Large intestine (tissue), 3 donors: ENCODE results near the gene ZC3H18. TPM values are rescaled to one million over a fixed set of nuclear protein-coding genes. Genes with fewer than 3 reads are reported as not detected.

ENCODE experiments used
- DNase-seq, 2 donors: peaks; one replicate each; pipeline versions ENCODE4 v3.0.0 to v3.0.0-alpha.2; 2013
- H3K27ac ChIP-seq: one replicate; pipeline ENCODE4 v1.5.1; 2013; ENCODE audit warnings: low read length
- H3K27me3 ChIP-seq: 2 replicates; pipeline ENCODE4 v1.6.1; 2013; ENCODE audit warnings: low read length; ENCODE audit not compliant: control insufficient read depth, insufficient read depth
- H3K36me3 ChIP-seq: 2 replicates; pipeline ENCODE4 v1.6.1; 2013; ENCODE audit warnings: low read length; ENCODE audit not compliant: control insufficient read depth, insufficient read depth
- H3K4me1 ChIP-seq: one replicate; pipeline ENCODE4 v1.6.1; 2013; ENCODE audit warnings: low read length; ENCODE audit not compliant: control insufficient read depth, insufficient read depth
- H3K4me3 ChIP-seq: one replicate; pipeline ENCODE4 v1.5.1; 2013; ENCODE audit warnings: low read length
- H3K9me3 ChIP-seq: one replicate; pipeline ENCODE4 v1.6.1; 2013; ENCODE audit warnings: mild to moderate bottlenecking, low read depth, low read length, moderate library complexity; ENCODE audit not compliant: control insufficient read depth
- WGBS: methylation state at CpG from one replicate; pipeline ENCODE4 v1.1.5; 2013; ENCODE audit warnings: low lambda C conversion rate; ENCODE audit not compliant: insufficient coverage; 5-methylcytosine and 5-hydroxymethylcytosine counted together
- polyA plus RNA-seq: library from polyadenylated mRNA; unstranded; fragments of 120-200 nt; gene quantifications from one replicate; pipeline ENCODE4 v1.2.1, GENCODE V29; 2013

The ZC3H18 gene
- polyA plus RNA-seq, 1 donor: 34.3 TPM

GRCh38 chr16:88549671-88550245 is 20.4 kb upstream of the ZC3H18 start:
- Histone ChIP-seq H3K27ac (no peak overlapping the region), H3K4me3 (no peak overlapping the region)

GRCh38 chr16:88550246-88550661 is 19.9 kb upstream of the ZC3H18 start:
- H3K4me3 ChIP-seq: no peak overlapping the region
- no peak for DNase-seq
- no CpG with 5 or more reads among the region's 16 CpGs for WGBS
- no peaks in the 10 kb centered on the region for H3K9me3 ChIP-seq
- H3K27me3 ChIP-seq: peaks cover 11% of the 10 kb centered on the region
- H3K36me3 ChIP-seq: no peaks in the 10 kb centered on the region
- H3K4me1 ChIP-seq: peaks cover 4% of the 10 kb centered on the region
- no peak overlapping the region for H3K27ac ChIP-seq

More at GRCh38 chr16:88549671-88550245, 20.4 kb upstream of the ZC3H18 start:
- 70% methylated on average over 2 of the region's 12 CpGs for WGBS
- Histone ChIP-seq H3K4me1 (peaks cover 4% of the 10 kb centered on the region), H3K27me3 (peaks cover 14% of the 10 kb centered on the region), H3K9me3 (no peaks in the 10 kb centered on the region), H3K36me3 (no peaks in the 10 kb centered on the region)
- no peak for DNase-seq

- DNase-seq: no peak
- peaks cover 6% of the 10 kb centered on the region for H3K27me3 ChIP-seq
- no peak overlapping the region for H3K4me3 ChIP-seq
- no peak overlapping the region for H3K27ac ChIP-seq
- 93% methylated on average over 3 of the region's 10 CpGs for WGBS
- peaks cover 4% of the 10 kb centered on the region for H3K4me1 ChIP-seq
- no peaks in the 10 kb centered on the region for H3K36me3 ChIP-seq
- H3K9me3 ChIP-seq: no peaks in the 10 kb centered on the region
These were observed 18.0 kb upstream of the ZC3H18 start for GRCh38 chr16:88552166-88552565.

DNA sequence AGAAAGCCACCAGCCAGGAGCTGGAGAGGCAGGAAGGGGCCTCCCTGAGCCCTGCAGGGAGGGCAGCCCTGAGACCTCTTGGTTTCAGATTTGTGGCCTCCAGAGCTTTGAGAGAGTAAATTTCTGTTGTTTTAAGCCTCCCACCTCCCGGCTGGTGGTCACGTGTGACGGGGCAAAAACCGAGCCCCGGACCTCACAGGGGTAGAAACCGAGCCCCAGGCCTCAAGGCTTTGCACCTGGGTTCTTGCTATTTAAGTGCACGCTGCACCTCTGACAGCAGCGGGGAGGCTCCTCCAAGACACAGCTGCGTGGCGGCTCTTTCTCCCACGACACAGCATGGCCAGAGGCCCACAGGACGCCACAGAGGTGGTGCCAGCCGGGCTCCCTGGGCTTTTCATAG is 17.4 kb upstream of the ZC3H18 start:
- H3K27me3 ChIP-seq: peaks cover 8% of the 10 kb centered on the region
- WGBS: no CpG with 5 or more reads among the region's 13 CpGs

GRCh38 chr16:88553739-88554138 is 16.5 kb upstream of the ZC3H18 start:
- Histone ChIP-seq H3K9me3 (no peaks in the 10 kb centered on the region), H3K36me3 (no peaks in the 10 kb centered on the region), H3K4me3 (no peak overlapping the region), H3K4me1 (peaks cover 7% of the 10 kb centered on the region), H3K27me3 (peaks cover 3% of the 10 kb centered on the region), H3K27ac (no peak overlapping the region)
- WGBS: no CpG with 5 or more reads among the region's 16 CpGs
- no peak for DNase-seq

More for the DNA sequence above, 17.4 kb upstream of the ZC3H18 start:
- Histone ChIP-seq H3K4me3 (no peak overlapping the region), H3K9me3 (no peaks in the 10 kb centered on the region), H3K4me1 (peaks cover 4% of the 10 kb centered on the region), H3K36me3 (no peaks in the 10 kb centered on the region), H3K27ac (no peak overlapping the region)
- DNase-seq: no peak

DNA sequence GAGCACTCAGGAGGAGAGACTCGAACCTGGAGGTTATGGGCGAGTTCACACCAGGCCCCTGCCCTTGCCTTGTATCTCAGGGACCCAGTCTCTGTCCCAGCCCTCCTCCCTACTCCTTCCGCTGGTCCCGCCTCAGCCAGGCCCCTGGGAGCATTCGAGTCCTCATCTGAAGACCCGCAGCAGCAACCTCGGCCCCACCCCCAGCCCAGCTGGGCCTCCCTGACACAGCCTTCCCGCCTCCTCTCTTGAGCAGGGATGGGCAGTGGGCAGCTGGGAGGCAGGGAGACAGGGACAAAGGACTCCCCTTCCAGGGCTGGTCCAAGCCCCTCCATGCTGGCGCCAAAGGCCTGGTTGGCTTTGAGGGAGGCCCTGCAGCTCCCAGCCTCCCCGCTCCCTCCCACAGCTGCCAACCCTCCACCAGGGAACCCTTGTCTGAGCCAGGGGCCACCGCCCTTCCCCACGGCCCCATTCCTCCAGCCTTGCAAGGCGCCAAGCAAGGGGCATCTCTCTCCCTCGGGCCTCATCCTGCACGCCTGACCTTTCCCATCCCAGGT is 15.4 kb upstream of the ZC3H18 start:
- Histone ChIP-seq H3K27ac (no peak overlapping the region), H3K9me3 (no peaks in the 10 kb centered on the region), H3K4me3 (no peak overlapping the region), H3K36me3 (no peaks in the 10 kb centered on the region), H3K27me3 (peaks cover 3% of the 10 kb centered on the region), H3K4me1 (peaks cover 9% of the 10 kb centered on the region)
- DNase-seq: no peak
- WGBS: 100% methylated on average over 1 of the region's 15 CpGs

- Histone ChIP-seq H3K36me3 (no peaks in the 10 kb centered on the region), H3K9me3 (no peaks in the 10 kb centered on the region), H3K4me1 (peaks cover 5% of the 10 kb centered on the region), H3K27me3 (peaks cover 3% of the 10 kb centered on the region), H3K27ac (no peak overlapping the region), H3K4me3 (no peak overlapping the region)
- no peak for DNase-seq
- 89% methylated on average over 3 of the region's 15 CpGs for whole genome bisulfite sequencing
These were observed 13.8 kb upstream of the ZC3H18 start for GRCh38 chr16:88556294-88556988.

GRCh38 chr16:88558457-88559442 is 11.5 kb upstream of the ZC3H18 start:
- no CpG with 5 or more reads among the region's 45 CpGs for WGBS
- peak; percentile 77 to 85 for DNase-seq
- H3K27me3 ChIP-seq: peaks cover 7% of the 10 kb centered on the region

DNA sequence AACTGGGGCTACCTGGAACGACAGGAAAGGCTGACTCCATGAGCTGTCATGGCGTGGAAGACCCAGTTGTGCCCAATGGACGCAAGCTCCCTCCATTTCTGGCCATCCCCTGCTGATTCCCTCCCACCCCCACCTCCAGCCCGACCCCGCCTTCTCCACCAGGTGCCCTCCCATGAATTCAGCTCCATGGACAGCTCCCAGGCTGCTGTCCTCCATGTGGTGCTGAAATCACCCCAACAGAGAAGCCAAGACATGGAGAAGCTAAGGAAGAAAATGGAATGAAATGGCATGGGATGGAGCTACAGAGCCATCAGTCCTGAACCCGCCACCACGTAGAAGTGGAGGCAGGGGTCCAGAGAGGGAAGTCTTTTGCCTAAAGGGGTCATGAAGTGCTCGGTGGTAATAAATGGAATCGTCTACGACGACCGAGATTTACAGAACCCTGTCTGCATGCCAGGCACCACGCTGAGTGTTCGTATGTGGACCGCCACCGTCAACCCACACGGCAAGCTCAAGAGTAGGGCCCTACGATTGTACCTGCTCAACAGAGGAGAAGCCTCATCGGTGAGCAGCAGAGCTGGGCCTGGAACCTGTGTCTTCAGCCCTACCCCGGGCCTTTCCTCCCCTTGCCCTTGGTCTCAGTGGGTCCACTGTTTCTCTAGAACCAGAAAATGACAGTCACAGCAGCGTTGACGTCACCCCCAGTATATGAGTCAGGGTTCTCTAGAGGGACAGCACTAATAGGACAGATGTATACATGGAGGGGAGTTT is 9.3 kb upstream of the ZC3H18 start:
- peak in 1 of 2 donors; percentile 37 for DNase-seq
- H3K4me3 ChIP-seq: no peak overlapping the region
- no CpG with 5 or more reads among the region's 22 CpGs for WGBS
- H3K36me3 ChIP-seq: no peaks in the 10 kb centered on the region
- H3K4me1 ChIP-seq: peaks cover 5% of the 10 kb centered on the region
- peaks cover 7% of the 10 kb centered on the region for H3K27me3 ChIP-seq
- no peaks in the 10 kb centered on the region for H3K9me3 ChIP-seq
- no peak overlapping the region for H3K27ac ChIP-seq

More at GRCh38 chr16:88558457-88559442, 11.5 kb upstream of the ZC3H18 start:
- Histone ChIP-seq H3K4me3 (no peak overlapping the region), H3K4me1 (peaks cover 5% of the 10 kb centered on the region), H3K36me3 (no peaks in the 10 kb centered on the region), H3K27ac (no peak overlapping the region), H3K9me3 (no peaks in the 10 kb centered on the region)
